A549 treated with CORT108297 at 1 μM for 4 hours (cell line): ENCODE data around the gene FOXP2. TPM values are rescaled to one million over a fixed set of nuclear protein-coding genes. Genes with fewer than 3 reads are reported as not detected.

Experiments used
- total RNA-seq: library from RNA; stranded (reverse); fragments of 200-300 nt; extraction: Qiagen RNA extraction; gene quantifications from 5 replicates; pipeline ENCODE4 v1.2.3, GENCODE V29; 2022

FOXP2 gene
- total RNA-seq: not detected in 5 replicates

GRCh38 chr7:114414156-114415063 lies at the start of gene FOXP2:
Gene FOXP2 (plus strand): TSS chr7:114414815. CDS start chr7:114426512, 11,697 bp downstream.

